CD4-positive, CD25-positive, alpha-beta regulatory T cell (primary cell): Measurements from ENCODE around the gene CCNJL. TPM values are rescaled to one million over a fixed set of nuclear protein-coding genes. Genes with fewer than 3 reads are reported as not detected.

Source experiments
- ATAC-seq, 2 donors: fragments of 150-1000 bp; cut with Tn5 transposase; one replicate each; pipeline ENCODE4 v1.10.0; 2021; ENCODE audit warnings: low read depth in 2 of 2, moderate number of reproducible peaks in 2 of 2, moderate library complexity in 1 of 2
- DNase-seq, 3 donors: peaks; one replicate each; pipeline versions ENCODE4 v3.0.0 to v3.0.0-alpha.2; 2012 to 2022; ENCODE audit warnings: mixed read lengths in 1 of 3
- H3K27ac ChIP-seq: one replicate; pipeline ENCODE4 v1.7.0; 2013; ENCODE audit warnings: mild to moderate bottlenecking, low read length; ENCODE audit not compliant: insufficient read depth, poor library complexity, severe bottlenecking
- H3K27me3 ChIP-seq: one replicate; pipeline ENCODE4 v1.7.0; 2013; ENCODE audit warnings: low read length; ENCODE audit not compliant: control insufficient read depth, insufficient read depth
- H3K36me3 ChIP-seq: one replicate; pipeline ENCODE4 v1.7.0; 2013; ENCODE audit warnings: mild to moderate bottlenecking, low read length, moderate library complexity; ENCODE audit not compliant: control insufficient read depth, insufficient read depth
- H3K4me1 ChIP-seq: 2 replicates; pipeline ENCODE4 v1.7.0; 2013; ENCODE audit warnings: mild to moderate bottlenecking, low read length; ENCODE audit not compliant: insufficient read depth, control insufficient read depth, poor library complexity, severe bottlenecking
- H3K4me3 ChIP-seq: one replicate; pipeline ENCODE4 v1.7.0; 2013; ENCODE audit warnings: low read depth, mild to moderate bottlenecking, low read length, moderate library complexity
- H3K9me3 ChIP-seq, 2 experiments: 1 replicate in 1 of 2; 2 replicates in 1 of 2; pipeline ENCODE4 v1.7.0; 2013; ENCODE audit warnings: low read length in 2 of 2, mild to moderate bottlenecking in 1 of 2, moderate library complexity in 1 of 2; ENCODE audit not compliant: control insufficient read depth in 2 of 2
- H3K27ac Mint-ChIP-seq, 3 donors: one replicate each; pipeline ENCODE4 v1.8.0; 2020 to 2022; ENCODE audit warnings: mild to moderate bottlenecking in 3 of 3, mixed read lengths in 3 of 3, moderate library complexity in 2 of 3
- H3K27me3 Mint-ChIP-seq: one replicate; pipeline ENCODE4 v1.8.0; 2022; ENCODE audit warnings: mild to moderate bottlenecking, mixed read lengths
- H3K36me3 Mint-ChIP-seq: one replicate; pipeline ENCODE4 v1.8.0; 2020; ENCODE audit warnings: mixed read lengths
- H3K4me1 Mint-ChIP-seq, 4 donors: one replicate each; pipeline ENCODE4 v1.8.0; 2020 to 2022; ENCODE audit warnings: mixed read lengths in 4 of 4, mild to moderate bottlenecking in 1 of 4
- H3K4me3 Mint-ChIP-seq, 4 donors: one replicate each; pipeline ENCODE4 v1.8.0; 2020 to 2022; ENCODE audit warnings: mild to moderate bottlenecking in 4 of 4, mixed read lengths in 4 of 4, moderate library complexity in 3 of 4
- H3K9me3 Mint-ChIP-seq, 7 donors: one replicate each; pipeline ENCODE4 v1.8.0; 2020 to 2022; ENCODE audit warnings: mixed read lengths in 7 of 7, mild to moderate bottlenecking in 3 of 7, moderate library complexity in 2 of 7
- polyA plus RNA-seq, 4 donors: library from polyadenylated mRNA; unstranded; fragments of 300-500 nt; fragmentation: Illumina TruSeq; gene quantifications; one replicate each; pipeline ENCODE4 v1.2.3, GENCODE V29; 2021
- total RNA-seq: library from RNA; stranded (reverse); gene quantifications from one replicate; pipeline ENCODE4 v1.2.3, GENCODE V29; 2022

CCNJL gene
- total and polyA plus RNA-seq, 5 donors from 2014 or later: not detected

GRCh38 chr5:160311491-160312133 lies 752 bp downstream of the CCNJL start:
- Histone ChIP-seq H3K4me3 (no peak overlapping the region), H3K27ac (no peak overlapping the region), H3K27me3 (peaks cover 21% of the 10 kb centered on the region), H3K9me3 (peaks cover 0 to under 1% of the 10 kb centered on the region in 2 experiments), H3K4me1 (no peaks in the 10 kb centered on the region), H3K36me3 (no peaks in the 10 kb centered on the region)
- Mint-ChIP-seq H3K9me3 (peaks cover 0 to 4% (median 0%) of the 10 kb centered on the region in 7 donors), H3K36me3 (no peaks in the 10 kb centered on the region), H3K27me3 (peaks cover 54% of the 10 kb centered on the region), H3K4me3 (peak overlapping the region in 1 of 4 donors; percentile 44), H3K27ac (no peak overlapping the region), H3K4me1 (peaks cover 0 to 7% (median 0%) of the 10 kb centered on the region in 4 donors)
- DNase-seq: no peak
- peak in 1 of 2 donors; percentile 11 for ATAC-seq

- no peak for ATAC-seq
- H3K27me3 Mint-ChIP-seq: peaks cover 52% of the 10 kb centered on the region
- Histone ChIP-seq H3K27me3 (peaks cover 18% of the 10 kb centered on the region), H3K27ac (no peak overlapping the region), H3K36me3 (no peaks in the 10 kb centered on the region), H3K4me3 (no peak overlapping the region), H3K4me1 (no peaks in the 10 kb centered on the region), H3K9me3 (no peaks in the 10 kb centered on the region)
- H3K36me3 Mint-ChIP-seq: no peaks in the 10 kb centered on the region
- H3K9me3 Mint-ChIP-seq: peaks cover 0 to 4% (median 0%) of the 10 kb centered on the region in 7 donors
- no peak overlapping the region for H3K27ac Mint-ChIP-seq
- H3K4me3 Mint-ChIP-seq: no peak overlapping the region
- DNase-seq: no peak
- peaks cover 0 to 7% (median 0%) of the 10 kb centered on the region in 4 donors for H3K4me1 Mint-ChIP-seq
Observed at GRCh38 chr5:160310552-160311295, 1.6 kb downstream of the CCNJL start.

DNA sequence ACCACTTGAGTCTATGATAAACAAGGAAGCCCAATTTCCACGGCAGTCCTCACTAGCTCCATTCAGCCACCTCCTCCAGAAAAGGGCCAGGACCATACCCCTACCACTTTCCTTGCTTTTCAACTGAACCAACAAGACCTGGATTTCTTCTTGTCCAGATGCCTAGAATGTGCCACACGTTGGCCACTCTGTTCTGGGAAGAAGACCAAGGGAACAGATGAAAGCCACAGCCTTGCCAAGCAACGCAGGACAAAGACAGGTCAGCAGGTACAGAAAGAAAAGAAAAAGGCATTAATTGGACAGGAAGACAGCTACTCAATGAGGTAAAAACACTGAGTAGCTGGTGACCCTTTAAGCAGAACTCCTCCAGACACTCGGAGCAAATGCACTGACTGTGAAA lies 2.2 kb downstream of the CCNJL start:
- Histone ChIP-seq H3K36me3 (no peaks in the 10 kb centered on the region), H3K4me3 (no peak overlapping the region), H3K27ac (no peak overlapping the region), H3K9me3 (no peaks in the 10 kb centered on the region), H3K27me3 (peaks cover 18% of the 10 kb centered on the region), H3K4me1 (no peaks in the 10 kb centered on the region)
- Mint-ChIP-seq H3K27ac (no peak overlapping the region), H3K36me3 (no peaks in the 10 kb centered on the region), H3K27me3 (peaks cover 55% of the 10 kb centered on the region), H3K4me1 (peaks cover 0 to 7% (median 0%) of the 10 kb centered on the region in 4 donors), H3K4me3 (no peak overlapping the region), H3K9me3 (peaks cover 0 to 2% (median 0%) of the 10 kb centered on the region in 7 donors)
- ATAC-seq: no peak
- DNase-seq: no peak

DNA sequence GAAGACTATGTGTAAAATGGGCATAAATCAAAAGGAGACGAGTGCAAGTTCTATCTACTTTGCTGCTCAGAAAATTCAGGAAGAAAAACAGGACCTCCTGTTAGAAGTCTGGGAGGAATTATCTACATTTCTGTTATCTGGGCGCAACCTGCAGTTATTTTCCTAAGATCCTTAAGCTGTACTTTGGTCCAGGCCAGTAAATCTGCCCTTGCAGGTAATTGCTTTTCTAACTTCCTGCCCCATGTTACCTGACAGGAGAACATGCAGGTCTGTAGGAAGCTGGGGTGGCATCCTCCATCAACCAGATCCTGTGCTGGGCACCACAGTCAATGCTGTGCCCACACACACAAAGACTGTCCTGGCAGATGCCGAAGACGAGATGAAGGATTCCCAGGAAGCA lies 5.7 kb downstream of the CCNJL start:
- Histone ChIP-seq H3K27me3 (peaks cover 6% of the 10 kb centered on the region), H3K4me1 (no peaks in the 10 kb centered on the region), H3K4me3 (no peak overlapping the region), H3K27ac (no peak overlapping the region), H3K9me3 (no peaks in the 10 kb centered on the region), H3K36me3 (no peaks in the 10 kb centered on the region)
- peaks cover 0 to 2% (median 0%) of the 10 kb centered on the region in 4 donors for H3K4me1 Mint-ChIP-seq
- DNase-seq: no peak
- no peak for ATAC-seq
- H3K27ac Mint-ChIP-seq: no peak overlapping the region
- peaks cover 0 to 3% (median 0%) of the 10 kb centered on the region in 7 donors for H3K9me3 Mint-ChIP-seq
- no peaks in the 10 kb centered on the region for H3K36me3 Mint-ChIP-seq
- H3K4me3 Mint-ChIP-seq: no peak overlapping the region
- H3K27me3 Mint-ChIP-seq: peaks cover 49% of the 10 kb centered on the region

GRCh38 chr5:160305319-160305718 lies 7.0 kb downstream of the CCNJL start:
- no peaks in the 10 kb centered on the region for H3K36me3 ChIP-seq
- H3K27ac ChIP-seq: no peak overlapping the region
- peaks cover 36% of the 10 kb centered on the region for H3K27me3 Mint-ChIP-seq
- no peak overlapping the region for H3K27ac Mint-ChIP-seq
- peaks cover 1% of the 10 kb centered on the region for H3K27me3 ChIP-seq
- no peak overlapping the region for H3K4me3 Mint-ChIP-seq
- DNase-seq (no peak), ATAC-seq (no peak)
- no peaks in the 10 kb centered on the region for H3K4me1 ChIP-seq
- no peaks in the 10 kb centered on the region for H3K4me1 Mint-ChIP-seq
- H3K9me3 ChIP-seq: no peaks in the 10 kb centered on the region
- H3K9me3 Mint-ChIP-seq: peaks cover 0 to 2% (median 0%) of the 10 kb centered on the region in 7 donors
- no peaks in the 10 kb centered on the region for H3K36me3 Mint-ChIP-seq
- H3K4me3 ChIP-seq: no peak overlapping the region

DNA sequence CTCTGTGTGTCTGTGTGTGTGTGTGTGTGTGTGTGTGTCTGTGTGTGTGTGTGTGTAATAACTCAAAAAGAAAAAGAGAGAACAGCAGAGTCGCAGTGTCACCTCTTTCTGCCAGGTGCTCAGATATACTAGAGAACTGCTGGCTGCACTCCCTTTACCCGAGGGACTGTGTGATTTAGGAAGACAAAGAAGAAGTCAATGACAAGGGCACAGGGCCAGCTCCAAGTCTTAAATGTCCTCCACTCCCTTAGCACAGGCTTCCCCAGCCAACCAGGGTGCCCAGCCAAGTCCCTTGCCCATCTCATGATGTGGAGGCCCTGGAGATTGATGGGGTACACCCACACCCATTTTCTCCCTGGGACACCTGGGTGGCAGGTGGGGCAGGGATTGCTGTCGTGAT lies 8.7 kb downstream of the CCNJL start:
- Histone ChIP-seq H3K9me3 (no peaks in the 10 kb centered on the region), H3K27ac (no peak overlapping the region), H3K36me3 (no peaks in the 10 kb centered on the region), H3K4me1 (no peaks in the 10 kb centered on the region), H3K27me3 (no peaks in the 10 kb centered on the region), H3K4me3 (no peak overlapping the region)
- H3K36me3 Mint-ChIP-seq: no peaks in the 10 kb centered on the region
- DNase-seq (no peak), ATAC-seq (no peak)
- no peak overlapping the region for H3K27ac Mint-ChIP-seq
- peaks cover 26% of the 10 kb centered on the region for H3K27me3 Mint-ChIP-seq
- H3K4me1 Mint-ChIP-seq: no peaks in the 10 kb centered on the region
- H3K4me3 Mint-ChIP-seq: no peak overlapping the region
- H3K9me3 Mint-ChIP-seq: peaks cover 0 to 2% (median 0%) of the 10 kb centered on the region in 7 donors

- H3K4me3 ChIP-seq: no peak overlapping the region
- no peaks in the 10 kb centered on the region for H3K4me1 ChIP-seq
- no peak for ATAC-seq
- Mint-ChIP-seq H3K9me3 (peaks cover 0 to 2% (median 0%) of the 10 kb centered on the region in 7 donors), H3K27me3 (peaks cover 8% of the 10 kb centered on the region), H3K4me1 (no peaks in the 10 kb centered on the region), H3K36me3 (no peaks in the 10 kb centered on the region), H3K27ac (peak overlapping the region in 1 of 3 donors; percentile 16), H3K4me3 (no peak overlapping the region)
- no peaks in the 10 kb centered on the region for H3K36me3 ChIP-seq
- DNase-seq: no peak
- H3K27ac ChIP-seq: no peak overlapping the region
- H3K9me3 ChIP-seq: no peaks in the 10 kb centered on the region
- no peaks in the 10 kb centered on the region for H3K27me3 ChIP-seq
Observed at GRCh38 chr5:160298189-160298588, 14.2 kb downstream of the CCNJL start.
